ENCODE data around the gene SMU1.

The SMU1 gene

DNA sequence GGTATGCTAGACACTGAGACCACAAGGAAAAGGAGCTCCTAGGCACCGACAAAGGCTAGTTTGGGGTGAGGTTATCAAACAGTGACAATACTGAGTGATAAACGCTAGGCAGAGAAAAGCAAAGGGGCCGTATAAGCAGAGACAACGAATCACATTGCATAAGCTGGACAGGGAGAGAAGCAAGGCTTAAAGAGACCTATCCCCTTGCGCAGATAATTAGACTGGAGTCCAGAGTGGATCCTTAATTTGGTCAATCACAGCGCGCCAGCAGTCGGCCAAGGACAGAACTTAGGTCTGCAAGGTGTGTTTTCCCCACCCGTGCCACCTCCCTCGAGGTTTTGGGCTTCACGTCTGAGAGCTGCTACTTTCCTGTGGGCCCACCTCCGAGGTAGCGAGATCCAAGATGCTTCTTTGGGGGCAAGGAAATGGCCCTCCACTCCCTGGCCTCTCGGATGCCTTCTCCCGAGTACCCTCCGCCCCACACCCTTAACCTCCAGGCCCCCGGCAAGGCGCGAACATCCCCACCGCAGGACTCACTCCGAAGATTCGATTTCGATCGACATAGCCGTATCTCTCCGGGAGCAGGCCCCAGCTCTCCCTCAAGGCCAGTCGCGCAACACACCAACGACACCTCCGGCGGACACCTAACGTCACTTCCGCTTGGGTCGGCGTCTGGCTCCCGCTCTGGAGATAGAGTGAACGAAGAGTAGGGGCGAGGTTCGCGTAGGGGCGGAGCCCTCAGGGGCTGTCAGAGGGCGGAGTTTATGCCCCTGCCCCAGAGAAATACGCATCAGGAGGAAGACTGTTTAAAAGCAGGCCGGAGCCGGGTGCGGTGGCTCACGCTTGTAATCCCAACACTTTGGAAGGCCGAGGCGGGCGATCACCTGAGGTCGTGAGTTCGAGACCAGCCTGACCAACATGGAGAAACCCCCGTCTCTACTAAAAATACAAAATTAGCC lies at the start of gene SMU1:
TSS of gene SMU1 (minus strand) at position 629 of the 959 bp plus-strand sequence. CDS start at position 563, 66 bp downstream.
- TF ChIP-seq, protein P1, sequence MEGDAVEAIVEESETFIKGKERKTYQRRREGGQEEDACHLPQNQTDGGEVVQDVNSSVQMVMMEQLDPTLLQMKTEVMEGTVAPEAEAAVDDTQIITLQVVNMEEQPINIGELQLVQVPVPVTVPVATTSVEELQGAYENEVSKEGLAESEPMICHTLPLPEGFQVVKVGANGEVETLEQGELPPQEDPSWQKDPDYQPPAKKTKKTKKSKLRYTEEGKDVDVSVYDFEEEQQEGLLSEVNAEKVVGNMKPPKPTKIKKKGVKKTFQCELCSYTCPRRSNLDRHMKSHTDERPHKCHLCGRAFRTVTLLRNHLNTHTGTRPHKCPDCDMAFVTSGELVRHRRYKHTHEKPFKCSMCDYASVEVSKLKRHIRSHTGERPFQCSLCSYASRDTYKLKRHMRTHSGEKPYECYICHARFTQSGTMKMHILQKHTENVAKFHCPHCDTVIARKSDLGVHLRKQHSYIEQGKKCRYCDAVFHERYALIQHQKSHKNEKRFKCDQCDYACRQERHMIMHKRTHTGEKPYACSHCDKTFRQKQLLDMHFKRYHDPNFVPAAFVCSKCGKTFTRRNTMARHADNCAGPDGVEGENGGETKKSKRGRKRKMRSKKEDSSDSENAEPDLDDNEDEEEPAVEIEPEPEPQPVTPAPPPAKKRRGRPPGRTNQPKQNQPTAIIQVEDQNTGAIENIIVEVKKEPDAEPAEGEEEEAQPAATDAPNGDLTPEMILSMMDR (IDR thresholded peaks at IDR 0.05; ENCODE audit: low read depth, low read length), result no peak
- peak within 1 kb of the TSS; percentile 87 to 92 for H3K4me3 ChIP-seq (replicated peaks in 1 of 2; ENCODE audit: low read depth in 2 of 2, low read length in 2 of 2)
- peak; percentile 98 for DNase-seq (ENCODE audit: low read depth in 2 of 2)

DNA sequence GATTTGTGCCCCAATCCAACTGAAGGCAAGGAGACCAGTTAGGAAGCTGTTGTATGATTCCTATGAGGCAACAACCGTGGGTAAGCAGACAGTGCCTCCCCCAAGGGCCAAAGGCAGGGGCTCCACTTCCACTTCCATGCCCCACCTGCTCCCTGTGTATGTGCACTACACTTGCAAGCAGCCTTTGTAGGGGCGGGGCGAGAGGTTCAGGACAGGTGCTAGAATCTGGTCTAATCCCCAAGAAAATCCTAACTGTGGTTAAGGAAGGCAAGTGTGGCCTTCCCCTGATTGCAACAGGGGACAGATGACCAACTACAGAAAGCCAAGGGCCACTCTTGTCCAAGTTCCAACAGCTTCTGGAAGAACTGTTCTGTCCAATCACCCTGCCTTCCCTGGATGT lies 49.0 kb upstream of the SMU1 start:
- DNase-seq (ENCODE audit: low read depth in 2 of 2), result no peak
- H3K4me3 ChIP-seq (replicated peaks in 1 of 2; ENCODE audit: low read depth in 2 of 2, low read length in 2 of 2), result no peak overlapping the region
- TF ChIP-seq, protein P1 (IDR thresholded peaks at IDR 0.05; ENCODE audit: low read depth, low read length), result no peak

DNA sequence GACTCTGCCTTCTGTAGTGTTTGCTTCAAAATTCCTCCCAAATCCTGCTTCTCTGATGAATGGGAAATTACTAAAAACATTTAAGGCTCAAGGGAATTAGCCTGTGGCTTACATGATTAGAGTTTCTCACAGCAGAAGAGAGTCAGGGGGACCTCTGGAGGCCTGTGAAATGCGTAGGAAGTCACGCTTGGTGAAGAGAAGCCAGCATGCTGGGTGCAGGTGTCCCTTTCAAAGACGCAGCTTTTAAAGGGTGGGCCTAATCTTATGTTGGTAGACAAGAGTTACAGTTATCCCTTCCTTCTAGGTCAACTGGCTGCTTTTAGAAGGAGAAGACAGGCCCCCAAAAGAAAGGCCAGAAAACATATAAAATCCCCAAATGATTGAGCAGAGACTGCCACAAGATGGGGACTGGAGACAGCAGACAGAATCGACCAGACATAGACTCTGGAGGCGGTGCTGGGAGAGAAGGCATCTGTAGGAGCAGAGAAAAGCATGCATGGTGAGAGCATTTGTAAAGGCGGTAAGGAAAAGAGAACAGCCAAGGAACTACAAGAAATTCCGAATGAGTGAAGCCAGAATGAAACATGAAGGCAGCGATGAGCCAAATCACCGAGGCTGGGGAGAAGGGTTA lies 48.4 kb upstream of the SMU1 start:
- TF ChIP-seq, protein P1 (IDR thresholded peaks at IDR 0.05; ENCODE audit: low read depth, low read length), result no peak
- no peak for DNase-seq (ENCODE audit: low read depth in 2 of 2)

DNA sequence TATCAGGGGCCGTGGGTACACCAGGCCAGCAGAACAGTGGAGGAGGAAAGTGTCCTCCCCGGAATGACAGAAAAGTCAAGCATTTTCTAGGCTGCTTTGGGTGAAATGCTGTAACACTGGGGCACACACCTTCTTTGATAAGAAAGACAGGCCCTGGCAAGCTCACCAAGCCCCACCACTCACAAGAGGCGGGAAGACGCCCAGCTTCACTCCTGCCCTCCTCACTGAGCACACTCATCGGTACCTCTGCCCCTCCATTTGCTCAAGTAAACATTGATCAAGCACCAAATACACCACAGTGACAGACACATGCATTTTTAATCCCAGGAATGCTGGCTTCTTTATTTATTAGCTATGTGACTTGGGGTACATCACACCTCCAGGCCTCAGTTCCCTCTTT lies 47.6 kb upstream of the SMU1 start:
- TF ChIP-seq, protein P1 (IDR thresholded peaks at IDR 0.05; ENCODE audit: low read depth, low read length), result no peak
- no peak overlapping the region for H3K4me3 ChIP-seq (replicated peaks in 1 of 2; ENCODE audit: low read depth in 2 of 2, low read length in 2 of 2)
- no peak for DNase-seq (ENCODE audit: low read depth in 2 of 2)

More for the DNA sequence above, 48.4 kb upstream of the SMU1 start:
- H3K4me3 ChIP-seq (replicated peaks in 1 of 2; ENCODE audit: low read depth in 2 of 2, low read length in 2 of 2), result no peak overlapping the region

DNA sequence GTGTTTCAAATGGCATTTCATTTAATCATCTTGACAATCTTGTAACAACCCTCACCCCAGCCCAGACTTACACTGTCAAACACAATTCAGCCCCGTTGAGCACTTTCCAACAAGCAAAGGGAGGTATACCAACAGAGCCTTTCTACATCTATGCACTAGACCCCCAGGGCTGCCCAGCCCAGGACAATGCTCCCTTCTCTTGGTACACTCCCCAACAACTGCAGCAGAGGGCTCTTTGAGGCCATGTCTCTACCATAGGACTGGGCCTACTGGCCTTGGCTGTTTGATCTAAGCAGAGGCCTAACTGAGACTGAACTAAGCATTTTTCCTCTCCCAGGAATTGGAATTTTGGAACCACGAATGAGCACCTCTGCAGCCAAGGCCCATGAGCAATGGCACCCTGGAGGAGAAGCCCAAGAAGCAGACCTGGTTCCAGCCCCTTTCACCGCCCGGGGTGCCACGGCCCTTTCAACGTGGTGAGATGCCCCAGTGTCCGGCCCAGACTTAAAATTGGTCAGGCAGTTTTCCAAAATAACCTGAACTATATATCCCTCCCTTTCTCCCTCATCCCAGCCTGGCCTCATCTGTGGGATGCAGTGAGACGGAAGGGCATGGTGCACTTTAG lies 47.0 kb upstream of the SMU1 start:
- TF ChIP-seq, protein P1 (IDR thresholded peaks at IDR 0.05; ENCODE audit: low read depth, low read length), result no peak
- H3K4me3 ChIP-seq (replicated peaks in 1 of 2; ENCODE audit: low read depth in 2 of 2, low read length in 2 of 2), result no peak overlapping the region
- DNase-seq (ENCODE audit: low read depth in 2 of 2), result no peak

DNA sequence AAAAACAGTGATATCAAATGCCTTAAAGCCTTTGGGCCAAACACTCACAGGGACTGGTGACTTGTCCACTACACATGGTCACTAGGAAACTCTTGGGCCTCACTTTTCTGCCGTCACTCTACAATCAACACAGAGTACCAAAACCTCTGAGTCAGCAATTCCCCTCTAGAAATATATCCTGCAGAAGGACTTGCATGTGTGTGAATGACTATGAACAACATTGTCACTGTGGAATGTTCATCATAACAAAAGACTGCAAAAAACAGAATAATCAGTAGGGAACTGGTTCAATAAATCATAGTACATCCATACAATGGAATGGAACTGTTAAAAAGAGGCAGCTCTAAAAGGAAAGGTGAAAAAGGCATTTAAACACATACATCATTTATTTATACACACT lies 44.1 kb upstream of the SMU1 start:
- DNase-seq (ENCODE audit: low read depth in 2 of 2), result no peak
- TF ChIP-seq, protein P1 (IDR thresholded peaks at IDR 0.05; ENCODE audit: low read depth, low read length), result no peak
- no peak overlapping the region for H3K4me3 ChIP-seq (replicated peaks in 1 of 2; ENCODE audit: low read depth in 2 of 2, low read length in 2 of 2)

Data from cardiac fibroblast (primary cell).